H1 (cell line): ENCODE measurements around the gene ADARB2. TPM values are rescaled to one million over a fixed set of nuclear protein-coding genes. Genes with fewer than 3 reads are reported as not detected.

Experiments used
- CREB1 ChIP-seq: IDR thresholded peaks from 2 replicates; pipeline ENCODE4 v1.6.1; 2012; ENCODE audit warnings: inconsistent platforms
- KDM4A ChIP-seq: IDR thresholded peaks from one replicate; pipeline ENCODE4 v1.7.1; 2012; ENCODE audit warnings: low read depth, mild to moderate bottlenecking, moderate library complexity, low read length, inconsistent platforms; ENCODE audit not compliant: severe bottlenecking
- RXRA ChIP-seq: IDR thresholded peaks from 2 replicates; pipeline ENCODE4 v1.6.1; 2011; ENCODE audit warnings: low read depth, mild to moderate bottlenecking, low read length, moderate library complexity; ENCODE audit not compliant: insufficient read depth
- polyA plus RNA-seq, 7 experiments: library from polyadenylated mRNA; depleted of rRNA in 3 of 7; stranded (reverse) in 5 of 7; unstranded in 2 of 7; fragments of >200 nt in 5 of 7; fragments of 200-250 nt in 2 of 7; gene quantifications; 1 replicate in 5 of 7; 2 replicates in 1 of 7; 4 replicates in 1 of 7; pipeline versions ENCODE4 v1.2.1 to v1.2.3, GENCODE V29; 2011 to 2013; ENCODE audit warnings: missing spikeins in 2 of 7, mixed read lengths in 2 of 7
- total RNA-seq: library from RNA; stranded (reverse); fragmentation: NEBNext Ultra II Directional; extraction: Animal tissue kit (Norgen Biotek cat#: 25700); gene quantifications from 2 replicates; pipeline ENCODE4 v1.2.1, GENCODE V29; 2021
- TF ChIP-seq, protein P1 (sequence below), 3 experiments: IDR thresholded peaks; 1 replicate in 2 of 3; 2 replicates in 1 of 3; pipeline versions ENCODE4 v1.5.1 to v1.6.1; 2011; ENCODE audit warnings: low read length in 3 of 3, mild to moderate bottlenecking in 3 of 3, inconsistent platforms in 2 of 3, low read depth in 1 of 3, moderate library complexity in 1 of 3; ENCODE audit not compliant: insufficient read depth in 1 of 3; ENCODE audit errors: control extremely low read depth in 1 of 3

The ADARB2 gene
- total and polyA plus RNA-seq, 2 of the 8 experiments (the other 6 are each of a cell fraction or from before 2014, with no cell fraction given) = 2.2 to 2.8 TPM

DNA sequence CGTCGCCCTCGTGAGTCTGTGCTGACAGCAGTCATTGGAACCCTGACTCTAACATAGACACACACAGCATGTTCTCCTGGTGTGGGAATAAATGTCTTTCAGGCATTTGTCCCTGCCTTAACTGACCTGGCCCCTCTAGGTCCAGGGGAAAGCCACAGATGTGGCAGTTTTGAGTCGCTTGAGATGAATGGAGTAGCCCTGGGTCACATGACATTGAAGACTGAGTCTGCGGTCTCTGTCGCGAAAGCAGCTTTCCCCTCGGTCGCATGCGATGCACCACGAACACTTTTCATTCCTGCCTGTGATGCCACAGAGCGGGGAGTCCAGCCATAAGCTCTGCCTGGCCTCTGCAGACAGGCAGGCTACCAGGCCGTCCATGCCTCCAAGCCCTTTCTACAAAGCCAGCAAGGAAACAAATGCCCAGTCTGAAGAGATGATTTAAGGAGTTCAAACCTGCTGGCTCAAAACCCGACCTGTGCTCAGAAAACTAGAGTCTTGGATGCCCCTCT lies 508.8 kb downstream of the ADARB2 start (continued):
- TF ChIP-seq, protein P1, sequence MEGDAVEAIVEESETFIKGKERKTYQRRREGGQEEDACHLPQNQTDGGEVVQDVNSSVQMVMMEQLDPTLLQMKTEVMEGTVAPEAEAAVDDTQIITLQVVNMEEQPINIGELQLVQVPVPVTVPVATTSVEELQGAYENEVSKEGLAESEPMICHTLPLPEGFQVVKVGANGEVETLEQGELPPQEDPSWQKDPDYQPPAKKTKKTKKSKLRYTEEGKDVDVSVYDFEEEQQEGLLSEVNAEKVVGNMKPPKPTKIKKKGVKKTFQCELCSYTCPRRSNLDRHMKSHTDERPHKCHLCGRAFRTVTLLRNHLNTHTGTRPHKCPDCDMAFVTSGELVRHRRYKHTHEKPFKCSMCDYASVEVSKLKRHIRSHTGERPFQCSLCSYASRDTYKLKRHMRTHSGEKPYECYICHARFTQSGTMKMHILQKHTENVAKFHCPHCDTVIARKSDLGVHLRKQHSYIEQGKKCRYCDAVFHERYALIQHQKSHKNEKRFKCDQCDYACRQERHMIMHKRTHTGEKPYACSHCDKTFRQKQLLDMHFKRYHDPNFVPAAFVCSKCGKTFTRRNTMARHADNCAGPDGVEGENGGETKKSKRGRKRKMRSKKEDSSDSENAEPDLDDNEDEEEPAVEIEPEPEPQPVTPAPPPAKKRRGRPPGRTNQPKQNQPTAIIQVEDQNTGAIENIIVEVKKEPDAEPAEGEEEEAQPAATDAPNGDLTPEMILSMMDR (IDR thresholded peaks at IDR 0.05; ENCODE audit: control extremely low read depth in 1 of 3, insufficient read depth in 1 of 3, low read depth in 1 of 3, low read length in 3 of 3) = no peak
- TF ChIP-seq CREB1 = no peak
- TF ChIP-seq KDM4A = no peak
- no peak for TF ChIP-seq RXRA
